BE2C (cell line): ENCODE results near the gene TNP1.

ENCODE experiments used
- DNase-seq: peaks from one replicate; pipeline ENCODE4 v3.0.0-alpha.2; 2020
- H3K27me3 ChIP-seq: fragments of 250-450 bp; sonication (Bioruptor Pico); 2 replicates; pipeline ENCODE4 v1.5.1; 2020; ENCODE audit warnings: mild to moderate bottlenecking
- H3K36me3 ChIP-seq: fragments of 250-450 bp; sonication (Bioruptor Pico); 2 replicates; pipeline ENCODE4 v1.5.1; 2020; ENCODE audit warnings: mild to moderate bottlenecking
- H3K4me1 ChIP-seq: fragments of 250-450 bp; sonication (Bioruptor Pico); 2 replicates; pipeline ENCODE4 v1.5.1; 2020
- H3K4me3 ChIP-seq: 2 replicates; pipeline ENCODE4 v1.5.1; 2011; ENCODE audit warnings: low read depth, low read length
- H3K9me3 ChIP-seq: fragments of 250-450 bp; sonication (Bioruptor Pico); 2 replicates; pipeline ENCODE4 v1.5.1; 2020
- TF ChIP-seq, protein P1 (sequence below): IDR thresholded peaks from 2 replicates; pipeline ENCODE4 v1.5.1; 2012; ENCODE audit warnings: mild to moderate bottlenecking, low read depth, low read length

Gene TNP1

DNA sequence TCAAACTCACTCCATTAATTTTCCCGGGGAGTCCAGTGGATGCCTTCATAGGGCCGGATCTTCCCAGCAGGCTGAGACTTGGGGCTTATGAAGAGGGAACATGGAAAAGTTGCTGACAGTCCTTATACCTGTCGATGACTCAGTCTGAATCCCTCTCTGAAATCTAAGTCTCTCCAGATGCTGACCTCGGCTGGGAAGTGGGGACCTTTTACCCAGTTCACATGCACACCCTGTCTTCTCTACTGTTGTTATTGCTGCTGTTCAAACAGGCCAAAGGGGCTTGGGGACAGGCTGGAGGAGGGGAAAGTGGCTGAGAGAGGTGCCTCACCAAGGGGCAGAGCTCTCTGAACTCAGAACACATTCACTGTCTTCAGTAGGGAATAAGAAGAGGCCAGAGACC lies 4.1 kb upstream of the TNP1 start:
- TF ChIP-seq, protein P1, sequence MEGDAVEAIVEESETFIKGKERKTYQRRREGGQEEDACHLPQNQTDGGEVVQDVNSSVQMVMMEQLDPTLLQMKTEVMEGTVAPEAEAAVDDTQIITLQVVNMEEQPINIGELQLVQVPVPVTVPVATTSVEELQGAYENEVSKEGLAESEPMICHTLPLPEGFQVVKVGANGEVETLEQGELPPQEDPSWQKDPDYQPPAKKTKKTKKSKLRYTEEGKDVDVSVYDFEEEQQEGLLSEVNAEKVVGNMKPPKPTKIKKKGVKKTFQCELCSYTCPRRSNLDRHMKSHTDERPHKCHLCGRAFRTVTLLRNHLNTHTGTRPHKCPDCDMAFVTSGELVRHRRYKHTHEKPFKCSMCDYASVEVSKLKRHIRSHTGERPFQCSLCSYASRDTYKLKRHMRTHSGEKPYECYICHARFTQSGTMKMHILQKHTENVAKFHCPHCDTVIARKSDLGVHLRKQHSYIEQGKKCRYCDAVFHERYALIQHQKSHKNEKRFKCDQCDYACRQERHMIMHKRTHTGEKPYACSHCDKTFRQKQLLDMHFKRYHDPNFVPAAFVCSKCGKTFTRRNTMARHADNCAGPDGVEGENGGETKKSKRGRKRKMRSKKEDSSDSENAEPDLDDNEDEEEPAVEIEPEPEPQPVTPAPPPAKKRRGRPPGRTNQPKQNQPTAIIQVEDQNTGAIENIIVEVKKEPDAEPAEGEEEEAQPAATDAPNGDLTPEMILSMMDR, result no peak
- H3K9me3 ChIP-seq, result no peaks in the 10 kb centered on the region
- DNase-seq, result no peak
- H3K27me3 ChIP-seq, result no peaks in the 10 kb centered on the region
- H3K36me3 ChIP-seq, result no peaks in the 10 kb centered on the region
- H3K4me3 ChIP-seq, result no peak overlapping the region
- no peaks in the 10 kb centered on the region for H3K4me1 ChIP-seq

DNA sequence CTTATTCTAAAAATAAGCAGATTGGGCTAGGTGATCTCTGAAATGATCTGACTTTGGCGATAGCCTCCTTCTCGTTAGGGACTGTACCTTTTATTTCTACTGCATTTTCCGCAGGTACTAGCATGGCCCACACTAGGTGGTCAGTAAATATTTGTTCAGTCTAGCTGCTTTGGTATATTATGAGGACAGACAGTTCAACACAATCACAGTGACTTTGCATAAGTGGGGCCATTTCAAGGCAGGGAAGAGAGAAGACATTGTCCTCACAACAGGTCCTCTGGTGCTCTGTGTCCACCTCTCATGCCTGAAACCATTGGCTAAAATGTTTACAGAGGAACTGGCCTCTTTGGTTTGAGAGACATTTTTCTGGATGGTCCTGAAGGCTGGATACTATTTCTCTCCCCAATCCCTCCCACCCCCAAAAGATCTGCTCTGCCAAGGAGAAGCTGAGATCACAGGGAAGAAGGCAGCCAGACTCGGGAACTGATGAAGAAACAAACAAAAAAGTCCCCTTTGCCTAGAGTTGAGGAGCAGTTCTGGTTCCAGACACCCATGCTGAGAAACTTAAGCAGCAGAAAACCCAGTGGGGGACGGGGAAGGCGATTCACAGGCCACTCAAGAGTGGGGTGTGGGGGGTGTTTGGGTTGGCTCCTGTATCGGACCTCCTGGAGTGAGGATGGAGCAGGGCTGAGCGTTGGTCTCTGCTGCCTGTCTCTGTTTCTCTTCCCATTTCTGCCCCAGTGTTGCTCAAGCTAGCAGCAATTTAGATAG lies 2.9 kb upstream of the TNP1 start:
- no peak for DNase-seq
- TF ChIP-seq, protein P1, result no peak
- H3K4me3 ChIP-seq, result no peak overlapping the region
- H3K27me3 ChIP-seq, result no peaks in the 10 kb centered on the region
- H3K9me3 ChIP-seq, result no peaks in the 10 kb centered on the region
- H3K36me3 ChIP-seq, result no peaks in the 10 kb centered on the region
- no peaks in the 10 kb centered on the region for H3K4me1 ChIP-seq

DNA sequence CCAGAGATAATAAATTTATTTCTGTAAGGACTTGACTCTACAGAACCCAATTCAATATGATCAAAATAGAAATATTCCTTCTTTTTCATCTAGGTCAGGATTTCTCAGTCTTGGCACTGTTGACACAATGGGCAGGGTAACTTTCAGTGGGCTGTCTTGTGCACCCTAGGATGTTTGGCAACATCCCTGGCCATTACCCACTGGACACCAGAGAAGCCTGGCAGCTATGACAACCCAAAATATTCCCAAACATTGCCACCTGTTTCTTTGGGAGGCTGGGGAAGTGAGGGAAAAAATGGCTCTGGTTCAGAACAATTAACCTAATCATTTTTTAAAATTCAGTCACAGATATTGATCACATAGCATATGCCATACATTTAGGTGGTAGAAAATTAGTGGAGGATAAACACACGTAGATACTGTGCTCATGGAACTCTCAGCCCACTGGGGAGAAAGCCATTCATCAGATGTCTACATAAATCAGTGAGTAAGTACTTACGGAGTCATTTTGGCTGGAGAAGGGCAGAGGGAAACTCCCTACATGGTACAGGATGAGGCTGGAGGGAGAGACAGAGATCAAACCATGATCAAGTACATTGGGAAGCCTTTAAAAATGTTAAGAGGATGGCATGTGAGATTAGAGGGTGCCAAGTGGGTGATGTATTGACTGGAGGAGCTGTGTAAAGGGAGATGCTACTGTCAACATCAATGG lies 718 bp upstream of the TNP1 start:
- Histone ChIP-seq H3K27me3 (no peaks in the 10 kb centered on the region), H3K4me3 (no peak overlapping the region), H3K9me3 (no peaks in the 10 kb centered on the region), H3K36me3 (no peaks in the 10 kb centered on the region), H3K4me1 (peaks cover 3% of the 10 kb centered on the region; the same call in 1 of the 2 replicates)
- no peak for DNase-seq
- TF ChIP-seq, protein P1, result no peak

DNA sequence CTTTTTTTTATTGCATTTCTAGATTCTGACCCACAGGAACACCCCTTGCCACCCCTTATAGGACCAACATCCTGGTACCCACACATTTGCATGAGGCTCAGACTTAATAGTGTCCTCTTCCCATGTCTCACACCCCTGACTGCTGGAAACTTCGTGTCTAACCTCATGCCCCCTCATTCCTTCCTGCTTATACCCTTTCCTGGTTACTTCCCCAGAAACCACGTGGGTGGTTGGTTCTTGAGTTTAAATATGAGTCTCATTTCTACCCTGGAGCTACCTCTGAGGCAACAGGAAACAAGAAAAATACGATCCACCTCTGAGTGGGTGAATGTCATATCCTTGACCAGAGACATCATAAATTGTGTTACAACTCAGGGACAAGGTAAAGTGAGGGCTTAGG lies 1.6 kb downstream of the TNP1 start:
- no peak overlapping the region for H3K4me3 ChIP-seq
- DNase-seq, result no peak
- peaks cover 3% of the 10 kb centered on the region; the same call in 1 of the 2 replicates for H3K4me1 ChIP-seq
- no peaks in the 10 kb centered on the region for H3K27me3 ChIP-seq
- no peaks in the 10 kb centered on the region for H3K9me3 ChIP-seq
- TF ChIP-seq, protein P1, result no peak
- H3K36me3 ChIP-seq, result no peaks in the 10 kb centered on the region

DNA sequence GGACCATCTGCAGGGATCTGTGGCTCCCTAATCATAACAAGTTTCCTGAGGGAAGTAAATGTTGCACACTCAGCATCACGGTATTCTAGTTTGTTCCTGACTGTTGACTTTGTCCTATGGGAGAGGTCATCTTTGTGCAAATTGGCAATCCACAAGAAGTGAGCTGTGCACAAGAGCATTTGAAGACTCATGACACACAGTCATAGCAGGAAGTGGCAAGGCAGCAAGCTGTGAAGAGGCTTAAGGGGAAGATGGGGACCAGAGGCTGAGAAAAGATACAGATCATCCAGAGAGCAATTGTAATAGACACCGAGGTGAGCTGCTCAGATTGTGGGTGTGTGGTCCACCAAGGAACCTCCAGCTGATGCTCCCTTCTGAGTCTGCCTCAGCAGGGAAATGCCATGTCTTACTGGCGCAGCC lies 2.7 kb downstream of the TNP1 start:
- TF ChIP-seq, protein P1, result no peak

More for the DNA sequence above, 2.7 kb downstream of the TNP1 start:
- H3K4me1 ChIP-seq, result peaks cover 3% of the 10 kb centered on the region; the same call in 1 of the 2 replicates
- no peak overlapping the region for H3K4me3 ChIP-seq
- H3K27me3 ChIP-seq, result no peaks in the 10 kb centered on the region
- H3K9me3 ChIP-seq, result no peaks in the 10 kb centered on the region
- no peak for DNase-seq
- H3K36me3 ChIP-seq, result no peaks in the 10 kb centered on the region
